Measurements from ENCODE around the gene SERPINB10.

SERPINB10 gene

DNA sequence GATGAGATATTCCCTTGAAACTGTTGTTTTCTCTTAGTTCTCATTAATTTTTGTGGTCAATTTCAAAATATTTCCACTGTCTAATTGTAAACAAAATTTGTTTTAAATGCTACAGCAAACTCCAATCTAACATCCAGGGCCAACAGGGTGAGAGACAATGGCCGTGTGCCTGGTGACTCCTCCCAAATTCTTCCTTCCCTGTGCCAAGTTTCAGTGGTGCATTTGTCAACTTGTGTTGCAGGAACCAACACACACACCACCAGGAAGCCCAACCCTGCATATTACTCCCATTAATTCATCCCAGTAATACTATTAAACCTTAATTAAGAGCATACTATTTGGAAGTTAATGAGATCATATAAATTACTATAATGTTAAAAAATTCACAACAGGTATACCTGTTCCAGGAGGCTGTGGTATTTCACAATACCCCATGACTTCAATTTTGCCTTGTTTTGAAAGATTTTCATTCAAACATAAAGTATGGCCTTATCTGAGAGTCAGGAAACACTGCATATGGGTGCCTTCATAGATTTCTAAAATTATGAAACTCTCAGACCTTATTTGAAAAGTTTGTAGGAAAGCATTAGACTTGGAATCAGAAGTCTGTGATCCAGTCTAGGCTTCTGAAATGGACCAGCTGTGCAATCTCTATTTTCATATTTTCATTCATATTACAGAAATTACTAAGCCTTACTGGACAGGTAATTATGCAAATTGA lies 19.1 kb upstream of the SERPINB10 start:
- no peak overlapping the region for H3K4me3 ChIP-seq (ENCODE audit: low read depth, low read length)
- no peak for DNase-seq
- H3K27me3 ChIP-seq (ENCODE audit: insufficient read depth, low read depth, severe bottlenecking) = no peaks in the 10 kb centered on the region
- H3K27ac ChIP-seq = no peak overlapping the region
- no peak for TF ChIP-seq CTCF (IDR thresholded peaks at IDR 0.05; ENCODE audit: low read depth, low read length)
- no peaks in the 10 kb centered on the region for H3K9me3 ChIP-seq (ENCODE audit: severe bottlenecking)
- no peaks in the 10 kb centered on the region for H3K36me3 ChIP-seq

GRCh38 chr18:63889626-63890025 lies 18.1 kb upstream of the SERPINB10 start:
- no peak for TF ChIP-seq CTCF (IDR thresholded peaks at IDR 0.05; ENCODE audit: low read depth, low read length)
- H3K27ac ChIP-seq = no peak overlapping the region
- no peaks in the 10 kb centered on the region for H3K9me3 ChIP-seq (ENCODE audit: severe bottlenecking)
- H3K27me3 ChIP-seq (ENCODE audit: insufficient read depth, low read depth, severe bottlenecking) = no peaks in the 10 kb centered on the region
- no peaks in the 10 kb centered on the region for H3K36me3 ChIP-seq
- DNase-seq = no peak
- H3K4me3 ChIP-seq (ENCODE audit: low read depth, low read length) = no peak overlapping the region

DNA sequence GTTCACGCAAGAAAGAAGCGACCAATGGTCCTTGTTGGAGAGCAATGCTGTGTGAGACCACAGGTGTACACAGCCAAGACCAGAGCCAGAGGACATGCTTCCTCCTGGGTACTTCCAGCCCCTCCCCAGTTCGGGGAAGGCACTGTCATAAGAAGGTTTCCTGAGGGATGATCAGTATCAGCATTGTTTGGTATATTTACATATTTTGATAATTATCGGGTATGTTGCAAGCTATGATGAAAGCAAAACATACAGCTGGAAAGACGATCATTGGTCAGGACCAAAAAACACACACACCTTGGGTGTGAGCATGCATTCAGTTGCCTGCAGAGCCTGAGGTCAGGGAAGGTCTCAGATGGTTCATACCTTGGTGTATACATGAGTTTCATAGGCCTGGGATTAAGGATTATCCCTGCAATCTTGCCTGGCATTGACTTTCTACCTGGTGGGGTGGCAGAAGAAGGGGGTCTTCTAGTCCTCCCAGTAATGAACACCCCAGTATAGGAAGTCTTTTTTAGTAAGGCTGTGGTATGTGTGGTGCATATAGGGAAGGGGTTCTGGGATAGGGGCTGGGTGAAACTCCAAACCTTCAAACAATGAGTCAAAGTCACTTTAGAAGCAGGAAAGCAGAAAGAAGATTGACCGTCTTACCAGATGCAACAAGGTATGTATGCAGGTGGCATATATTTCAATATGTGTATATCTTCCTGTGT lies 17.4 kb upstream of the SERPINB10 start:
- no peaks in the 10 kb centered on the region for H3K27me3 ChIP-seq (ENCODE audit: insufficient read depth, low read depth, severe bottlenecking)
- H3K27ac ChIP-seq = no peak overlapping the region
- no peak overlapping the region for H3K4me3 ChIP-seq (ENCODE audit: low read depth, low read length)
- no peaks in the 10 kb centered on the region for H3K9me3 ChIP-seq (ENCODE audit: severe bottlenecking)
- no peaks in the 10 kb centered on the region for H3K36me3 ChIP-seq
- no peak for TF ChIP-seq CTCF (IDR thresholded peaks at IDR 0.05; ENCODE audit: low read depth, low read length)
- no peak for DNase-seq

DNA sequence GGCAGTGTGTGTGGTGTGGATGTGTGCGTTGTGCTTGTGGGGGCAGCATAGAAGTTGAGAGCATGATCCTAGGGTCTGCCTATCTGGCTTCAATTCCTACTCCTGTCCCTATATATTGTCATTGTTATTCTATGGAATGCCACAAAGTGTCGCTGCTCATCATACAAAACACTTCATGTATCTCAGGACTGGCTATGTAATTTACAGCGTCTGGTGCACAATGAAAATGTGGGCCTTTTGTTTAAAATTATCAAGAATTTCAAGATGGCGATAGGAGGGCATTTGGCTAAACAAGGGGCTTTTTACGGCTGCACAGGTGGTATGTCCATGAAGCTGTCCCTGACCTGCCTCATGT lies 16.8 kb upstream of the SERPINB10 start:
- Histone ChIP-seq H3K36me3 (no peaks in the 10 kb centered on the region), H3K27me3 (ENCODE audit: insufficient read depth, low read depth, severe bottlenecking) (no peaks in the 10 kb centered on the region), H3K4me3 (ENCODE audit: low read depth, low read length) (no peak overlapping the region), H3K27ac (no peak overlapping the region), H3K9me3 (ENCODE audit: severe bottlenecking) (no peaks in the 10 kb centered on the region)
- no peak for TF ChIP-seq CTCF (IDR thresholded peaks at IDR 0.05; ENCODE audit: low read depth, low read length)
- no peak for DNase-seq

GRCh38 chr18:63892566-63892965 lies 15.2 kb upstream of the SERPINB10 start:
- no peaks in the 10 kb centered on the region for H3K9me3 ChIP-seq (ENCODE audit: severe bottlenecking)
- H3K27ac ChIP-seq = no peak overlapping the region
- no peak overlapping the region for H3K4me3 ChIP-seq (ENCODE audit: low read depth, low read length)
- DNase-seq = no peak
- H3K36me3 ChIP-seq = no peaks in the 10 kb centered on the region
- H3K27me3 ChIP-seq (ENCODE audit: insufficient read depth, low read depth, severe bottlenecking) = no peaks in the 10 kb centered on the region
- TF ChIP-seq CTCF (IDR thresholded peaks at IDR 0.05; ENCODE audit: low read depth, low read length) = no peak
